Activated T-cell treated with anti-CD3 and anti-CD28 coated beads for 48 hours (primary cell): ENCODE measurements around the gene TMTC1.

ENCODE experiments used
- DNase-seq: peaks from one replicate; pipeline ENCODE4 v3.0.0-alpha.2; 2020; ENCODE audit warnings: low read depth

Gene TMTC1

DNA sequence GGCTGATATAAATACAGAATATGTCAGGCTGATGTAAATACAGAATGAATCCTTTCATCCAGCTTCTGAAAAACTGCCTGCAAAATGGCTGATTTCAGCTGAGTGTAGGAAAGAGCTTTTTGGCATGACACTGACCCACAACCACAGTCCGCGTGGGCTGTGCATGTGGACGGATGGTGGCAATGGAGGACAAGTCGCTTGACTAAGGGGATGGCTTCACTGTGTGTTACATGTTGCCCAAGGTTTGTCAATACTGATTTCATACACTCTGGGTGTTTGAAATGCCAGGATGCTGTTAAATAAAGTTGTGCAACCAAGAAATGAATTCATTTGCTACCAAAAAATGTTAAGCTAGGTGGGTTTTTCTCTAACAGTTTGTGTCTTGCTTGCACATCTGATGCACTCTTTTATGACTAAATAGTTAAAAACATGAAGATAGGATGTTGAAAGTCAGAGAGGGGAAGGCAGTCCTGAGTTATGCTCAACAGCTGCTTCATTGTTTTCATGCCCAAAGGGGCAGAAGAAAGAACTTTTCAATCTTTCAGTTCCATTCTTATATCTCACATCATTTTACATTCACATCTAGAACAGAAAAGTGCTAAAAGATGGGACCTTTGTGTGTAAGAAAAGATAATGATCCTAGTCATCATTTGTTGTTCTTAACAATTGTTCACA, 249.8 kb downstream of the TMTC1 start:
- DNase-seq, result no peak

DNA sequence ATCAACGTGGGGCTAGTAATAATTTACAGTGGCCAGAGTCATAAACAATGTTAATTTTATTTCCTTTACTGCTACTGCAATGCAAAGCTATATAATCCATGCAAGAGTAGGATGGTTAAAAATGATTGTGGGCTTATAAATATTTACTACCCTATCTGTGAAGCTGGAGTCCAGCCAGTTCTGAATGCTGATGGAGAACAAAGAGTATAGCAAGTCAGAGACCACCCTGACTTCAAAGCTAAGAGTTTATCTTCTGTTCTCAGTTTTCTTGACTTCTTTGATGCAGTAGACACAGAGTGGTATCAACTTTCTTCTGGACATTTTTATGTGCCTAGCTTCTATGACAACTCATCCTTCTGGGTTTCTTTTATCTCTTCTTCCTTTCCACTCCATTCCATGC, 252.3 kb downstream of the TMTC1 start:
- no peak for DNase-seq

DNA sequence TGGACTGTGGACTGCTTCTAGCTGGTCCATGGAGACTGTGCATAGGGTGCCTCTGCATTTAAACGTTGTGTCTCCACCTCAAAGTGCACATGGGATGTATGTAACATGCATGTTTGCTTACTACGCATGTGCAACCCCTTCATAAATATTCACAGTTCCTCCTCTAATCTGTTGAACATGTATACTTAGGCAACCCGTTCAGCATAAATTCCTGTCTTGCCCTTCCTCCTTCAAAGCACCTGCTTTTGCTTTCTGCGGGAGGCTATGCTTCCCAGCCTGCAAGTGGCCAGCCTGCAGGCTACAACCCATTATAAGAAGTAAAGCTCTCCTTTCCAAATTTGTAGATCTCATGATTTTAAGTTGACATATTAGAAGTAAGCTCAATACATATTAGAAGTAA, 253.3 kb downstream of the TMTC1 start:
- DNase-seq, result no peak

DNA sequence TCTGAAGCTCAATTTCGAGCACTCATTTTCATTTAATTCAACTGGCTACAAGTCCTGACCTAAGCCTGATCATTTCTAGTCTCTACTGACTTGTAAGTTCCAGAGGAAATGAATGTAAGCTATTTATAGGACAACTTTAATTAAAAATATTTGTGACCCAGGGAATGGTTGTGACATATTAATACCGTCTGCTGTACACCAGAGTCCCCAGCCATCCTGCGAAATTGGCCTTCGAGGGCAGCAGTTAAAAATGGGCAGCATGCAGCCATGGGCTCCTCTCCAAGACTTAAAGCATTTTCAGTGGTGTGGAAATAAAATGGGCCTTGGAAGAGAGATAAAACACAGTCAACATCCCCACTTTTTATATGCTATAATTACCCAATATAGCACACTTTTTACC, 255.6 kb downstream of the TMTC1 start:
- DNase-seq, result no peak

DNA sequence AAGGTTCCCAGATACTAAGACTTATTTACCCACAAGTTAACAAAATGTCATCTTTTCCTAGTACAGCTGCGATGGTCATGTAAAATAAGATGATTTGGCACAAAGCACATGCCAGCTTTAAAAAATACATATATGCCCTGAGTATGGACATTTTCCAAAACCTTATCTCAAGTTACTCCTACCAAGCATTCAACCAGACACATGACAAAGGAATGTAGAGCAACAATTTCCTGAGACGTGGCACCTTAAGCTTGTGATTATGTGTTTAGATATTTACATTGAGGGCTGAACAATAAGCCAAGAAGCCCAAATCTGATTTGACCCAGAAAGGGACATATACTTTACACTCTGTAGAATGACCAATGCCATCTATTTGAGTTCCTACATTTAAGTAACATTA, 261.8 kb downstream of the TMTC1 start:
- DNase-seq, result no peak

DNA sequence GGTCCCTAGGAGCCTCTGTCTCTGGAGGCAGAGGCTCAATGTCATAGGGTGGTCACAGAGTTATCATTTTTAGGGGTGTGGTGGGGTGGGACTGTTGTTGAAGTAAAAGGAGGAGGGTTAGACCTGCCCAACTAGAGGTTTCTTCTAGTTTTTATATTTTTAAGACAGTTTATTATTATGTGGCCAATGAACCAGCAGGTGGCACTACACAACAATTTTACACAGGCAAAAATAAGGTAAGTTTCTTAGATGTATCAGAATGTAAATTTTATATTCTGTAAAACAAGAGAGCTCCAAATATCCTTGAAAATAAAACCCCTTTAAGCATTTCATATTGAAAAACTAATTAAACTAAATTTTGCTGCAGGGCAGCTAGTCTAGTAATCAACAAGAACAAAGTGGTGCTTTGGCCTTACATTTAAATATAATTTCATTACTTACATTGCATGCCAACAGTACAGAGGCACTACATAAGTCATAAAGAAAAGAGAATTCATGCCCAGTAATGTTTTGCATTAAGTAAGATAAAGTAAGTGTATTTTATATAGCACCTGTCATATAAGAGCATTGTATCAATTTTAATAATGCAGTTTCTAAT, 264.1 kb downstream of the TMTC1 start:
- no peak for DNase-seq

DNA sequence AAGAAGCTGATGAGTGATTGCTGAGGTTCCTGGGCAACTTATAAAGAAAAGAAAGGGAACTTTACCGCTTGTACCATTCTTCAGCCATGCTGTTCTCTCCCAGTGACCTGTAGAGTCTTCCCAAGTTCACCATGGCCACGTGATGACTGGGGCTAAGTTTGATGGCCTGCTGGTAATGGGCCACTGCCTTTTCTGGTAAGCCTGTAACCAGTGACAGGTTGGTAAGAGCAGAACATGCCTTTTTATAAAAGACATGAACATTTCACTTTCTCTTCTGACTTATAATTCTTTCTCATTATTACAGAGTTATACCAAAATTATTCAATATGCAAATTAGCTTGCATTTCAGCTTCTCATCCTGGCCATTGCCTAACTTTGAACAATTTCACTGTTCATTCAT, 265.3 kb downstream of the TMTC1 start:
- no peak for DNase-seq

DNA sequence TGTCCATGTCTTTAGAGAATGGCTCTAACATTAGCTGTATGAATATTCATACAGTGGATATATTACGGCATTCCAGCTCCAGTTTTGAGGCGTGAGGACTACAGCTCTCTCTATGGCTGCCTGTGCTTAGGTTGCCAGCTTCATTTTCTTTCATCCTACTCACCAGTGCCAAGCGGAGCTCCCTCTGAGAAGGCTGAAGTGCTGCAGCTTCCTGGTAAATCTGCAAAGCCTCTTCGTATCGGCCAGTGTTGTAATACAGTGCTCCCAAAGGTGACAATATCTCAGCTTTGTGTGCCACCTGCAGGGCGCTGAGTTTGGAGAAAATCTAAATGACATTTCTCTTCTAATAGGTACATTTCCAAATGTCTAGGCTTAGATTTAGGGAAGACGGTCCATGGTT, 266.5 kb downstream of the TMTC1 start:
- DNase-seq, result no peak

DNA sequence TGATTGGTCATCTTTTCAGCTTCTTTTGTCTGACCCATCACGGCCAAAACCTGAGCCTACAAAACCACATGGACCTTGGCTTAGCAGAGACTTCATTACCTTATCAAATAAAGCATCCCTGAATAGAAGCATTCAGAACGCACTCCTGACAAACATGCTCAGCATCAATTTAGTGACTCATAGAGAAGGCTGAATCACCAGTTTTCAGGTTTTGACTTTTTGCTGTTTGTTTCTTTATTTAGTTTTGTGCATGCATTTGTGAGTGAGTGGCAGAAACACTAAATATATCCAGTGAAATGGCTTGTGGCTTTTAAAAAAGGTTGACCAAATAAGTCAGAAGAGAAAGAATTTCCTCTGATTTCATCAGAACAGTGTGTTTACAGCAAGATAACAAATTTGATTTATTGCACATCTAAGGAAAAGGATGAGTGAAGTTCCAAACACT, 267.3 kb downstream of the TMTC1 start:
- DNase-seq, result no peak

DNA sequence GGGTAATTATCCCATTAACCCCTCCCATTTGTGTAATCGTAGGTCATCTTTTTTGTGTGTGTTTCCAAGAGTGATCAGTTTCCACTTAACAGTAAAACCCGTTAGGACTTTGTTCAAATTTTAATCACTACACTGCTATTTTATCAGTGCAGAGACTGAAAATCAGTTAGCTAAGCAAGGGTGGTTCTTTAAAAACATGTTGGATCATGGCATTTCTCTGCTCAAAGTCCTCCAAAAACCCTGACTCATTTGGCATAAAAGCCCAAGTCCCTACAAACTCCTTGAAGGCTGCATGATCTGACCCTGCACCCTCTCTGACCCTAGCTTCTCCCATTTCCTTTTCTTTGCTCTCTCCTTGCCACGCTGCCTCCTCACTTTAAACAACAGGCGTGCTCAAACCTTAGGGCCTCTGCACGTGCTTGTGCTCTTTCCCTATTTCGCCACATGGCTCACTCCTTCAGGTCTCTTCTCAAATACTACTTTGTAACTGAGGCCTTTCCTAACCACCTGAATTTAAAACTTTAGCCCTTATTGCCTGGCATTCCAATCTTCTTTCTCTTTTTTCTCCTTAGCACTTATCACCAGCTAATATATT, 273.1 kb downstream of the TMTC1 start:
- DNase-seq, result no peak

DNA sequence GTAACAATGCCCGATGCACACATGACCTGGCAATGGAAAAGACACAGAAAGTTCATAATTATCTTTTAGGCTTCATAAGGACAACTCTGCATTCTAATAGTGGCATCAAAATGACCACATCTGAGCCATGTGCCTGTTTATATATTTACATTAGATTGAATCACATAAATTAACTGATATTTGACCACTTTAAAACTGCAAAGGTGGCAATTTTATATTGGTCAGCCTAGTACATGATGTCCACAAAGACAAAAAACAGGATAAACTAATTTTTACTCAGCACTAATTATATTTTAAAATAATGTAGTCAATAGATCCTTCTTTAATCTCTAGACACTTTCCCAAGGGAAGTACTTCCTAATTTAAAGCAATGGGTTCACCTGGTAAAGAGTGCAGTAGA, 274.2 kb downstream of the TMTC1 start:
- DNase-seq, result no peak

DNA sequence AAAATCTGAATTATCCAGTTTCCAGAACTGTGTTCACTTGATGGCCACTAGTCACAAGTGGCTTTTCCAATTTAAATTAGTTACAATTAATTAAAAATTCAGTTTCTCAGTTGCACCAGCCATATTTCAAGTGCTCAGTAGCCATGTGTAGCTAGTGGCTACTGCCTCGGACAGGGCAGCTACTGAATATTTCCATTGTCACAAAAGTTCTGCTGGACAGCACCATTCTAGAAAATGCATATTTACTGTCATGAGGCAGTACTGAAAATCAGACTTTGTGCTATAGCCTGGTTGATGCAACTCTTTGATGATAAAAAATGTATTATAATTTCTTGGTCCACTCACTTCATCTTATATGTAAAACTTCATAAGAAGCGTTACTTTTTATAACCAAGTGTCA, 274.8 kb downstream of the TMTC1 start:
- DNase-seq, result no peak

DNA sequence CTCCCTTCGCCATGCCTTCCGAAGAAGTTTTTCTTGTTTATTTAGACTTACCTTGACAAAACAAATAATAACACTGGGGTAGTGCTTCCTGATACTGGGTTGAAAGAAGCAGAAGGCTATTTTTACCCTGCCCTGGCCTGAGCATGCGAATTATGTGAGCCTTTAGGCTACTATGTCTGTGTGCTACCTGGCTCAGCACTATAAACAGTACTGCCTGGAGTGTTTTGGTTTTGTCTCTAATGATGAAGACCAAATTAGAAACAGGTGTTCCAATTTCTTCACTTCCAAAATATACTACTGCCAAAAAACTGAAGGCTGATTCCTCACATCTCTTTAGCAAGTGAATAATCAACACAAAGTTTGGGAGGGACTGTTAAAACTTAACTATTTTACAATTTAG, 278.6 kb downstream of the TMTC1 start:
- no peak for DNase-seq

DNA sequence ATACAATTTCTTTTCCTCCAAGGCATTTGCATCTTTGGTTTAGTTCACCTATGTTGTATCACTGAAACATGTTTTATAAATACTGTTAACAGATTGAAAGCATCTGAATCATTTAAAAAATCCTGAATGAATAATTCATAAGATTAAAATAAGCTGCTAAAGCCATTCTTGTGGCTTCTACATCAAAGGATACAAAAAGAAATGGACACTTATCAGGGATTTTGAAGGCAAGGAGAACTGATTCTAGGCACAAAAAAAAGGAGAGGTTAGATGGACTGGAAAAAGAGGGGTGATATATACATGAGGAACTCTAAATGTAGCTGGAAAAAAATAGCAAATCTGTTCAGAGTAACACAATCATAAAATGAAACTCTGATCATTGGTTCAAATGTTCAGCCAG, 280.5 kb downstream of the TMTC1 start:
- no peak for DNase-seq

DNA sequence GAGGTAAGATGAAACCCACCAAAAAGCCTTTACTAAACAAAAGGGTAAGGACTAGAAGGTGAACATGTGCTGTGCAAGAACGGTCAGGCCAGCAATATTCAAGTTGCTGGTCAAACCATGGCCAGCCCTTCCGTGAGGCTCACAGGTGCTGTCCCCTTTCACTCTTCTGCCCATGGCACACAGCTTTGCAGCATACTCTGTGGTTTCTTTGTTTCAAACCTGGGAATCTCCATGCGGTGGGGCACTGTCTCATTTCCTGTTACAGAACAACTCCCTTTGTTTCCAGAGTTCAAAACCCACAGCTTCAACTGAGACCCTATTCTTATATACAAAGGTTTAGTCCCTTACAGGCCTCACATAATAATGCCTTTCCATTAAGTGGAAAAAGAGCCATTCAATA, 284.5 kb downstream of the TMTC1 start:
- DNase-seq, result no peak

DNA sequence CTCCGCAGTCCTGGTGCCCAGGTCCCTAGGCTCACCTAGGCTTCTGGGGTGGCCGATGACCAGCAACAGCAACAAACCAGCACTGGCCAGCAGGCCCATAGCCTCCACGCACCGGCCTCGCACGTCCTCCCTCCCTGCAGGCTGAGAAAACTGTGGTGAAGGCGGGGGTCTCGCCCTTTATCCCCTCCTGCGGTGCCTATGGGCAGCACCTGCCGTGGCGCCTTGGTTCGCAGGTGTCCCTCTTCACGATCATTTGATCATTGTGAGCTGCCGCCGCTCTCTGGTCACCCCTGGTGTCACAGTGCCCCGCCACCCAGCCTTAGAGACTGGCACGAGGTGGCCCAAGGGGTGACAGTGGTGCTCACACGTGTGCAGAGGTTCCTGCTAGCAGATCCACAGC, 286.2 kb downstream of the TMTC1 start, which contains the start of gene OVCH1:
Gene OVCH1, minus strand, starts transcription at position 99 of the 400 bp plus-strand sequence. Its CDS starts 0 bp downstream, at position 99.
- no peak for DNase-seq

DNA sequence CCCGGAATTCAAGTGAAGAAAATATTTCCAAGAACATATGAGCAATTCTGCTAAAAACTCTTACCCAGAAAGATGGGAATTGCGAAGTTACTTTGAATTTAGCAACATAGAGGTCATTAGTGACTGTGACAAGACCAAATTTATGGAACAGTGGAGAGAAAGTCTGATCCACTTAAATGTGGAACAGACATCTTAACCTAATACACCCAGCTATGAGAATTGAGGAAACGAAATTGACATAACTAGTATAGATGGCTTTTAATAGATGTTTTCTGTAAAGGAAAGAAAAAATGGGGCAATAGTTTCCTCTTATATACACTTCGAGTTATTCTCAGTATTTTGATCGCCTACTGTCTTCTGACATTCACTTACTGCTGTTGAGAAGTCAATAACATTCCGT, 290.9 kb downstream of the TMTC1 start:
- DNase-seq, result no peak

DNA sequence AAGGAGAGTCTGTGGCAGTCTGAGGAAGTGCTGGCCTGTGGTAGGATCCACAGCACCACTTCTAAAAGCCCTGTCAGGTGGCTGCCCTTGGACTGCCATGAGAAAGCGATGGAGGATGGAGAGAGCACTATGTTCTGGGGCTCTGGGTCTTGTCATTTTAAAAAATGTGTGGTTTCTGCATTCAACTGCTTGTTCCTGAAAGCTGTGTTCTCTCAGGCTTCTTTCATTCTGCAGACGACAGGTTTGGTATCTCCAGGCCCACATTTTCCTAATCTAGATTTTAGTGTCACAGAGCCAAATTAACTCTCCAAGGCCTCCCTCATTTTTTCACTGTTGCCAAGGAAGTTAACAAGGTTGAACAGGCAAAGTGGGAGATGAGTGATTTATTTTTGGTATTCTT, 296.8 kb downstream of the TMTC1 start:
- no peak for DNase-seq

DNA sequence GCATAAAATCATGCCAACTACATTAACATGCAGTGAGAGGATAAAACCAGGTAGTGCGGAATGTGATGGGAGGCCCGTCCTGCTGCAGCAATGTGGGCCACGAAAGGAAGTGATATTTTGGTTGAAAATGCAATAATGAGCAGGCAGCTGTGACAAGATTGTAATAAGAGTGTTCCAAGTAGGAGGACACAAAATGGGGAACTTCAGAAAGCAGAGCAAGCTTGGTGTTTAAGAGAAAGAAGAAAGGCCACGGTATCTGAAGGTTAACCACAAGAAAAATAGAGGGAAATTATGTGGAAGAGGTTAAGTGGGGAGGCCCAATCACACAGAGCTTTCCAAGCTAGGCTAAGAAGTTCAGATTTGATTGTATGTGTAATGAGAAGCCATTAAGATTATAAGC, 320.5 kb downstream of the TMTC1 start:
- DNase-seq, result no peak

DNA sequence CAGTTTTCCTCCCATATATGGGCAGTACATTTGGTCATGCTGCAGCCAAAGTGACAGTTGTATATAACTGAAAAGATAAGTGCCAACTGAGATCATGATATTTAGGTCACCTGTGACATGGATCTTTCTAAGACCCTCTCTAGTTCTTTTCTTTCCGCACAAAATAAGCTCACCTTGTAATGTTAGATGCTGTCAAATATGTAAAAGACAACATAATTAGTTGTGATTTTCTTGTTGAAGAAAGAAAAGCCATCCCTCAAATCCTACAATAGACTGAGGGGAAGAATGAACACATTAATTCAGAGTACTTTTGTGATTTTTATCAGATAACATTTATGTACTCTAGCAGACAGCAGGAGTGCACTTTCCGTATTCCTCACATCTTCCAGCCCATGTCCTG, 323.7 kb downstream of the TMTC1 start:
- DNase-seq, result no peak

DNA sequence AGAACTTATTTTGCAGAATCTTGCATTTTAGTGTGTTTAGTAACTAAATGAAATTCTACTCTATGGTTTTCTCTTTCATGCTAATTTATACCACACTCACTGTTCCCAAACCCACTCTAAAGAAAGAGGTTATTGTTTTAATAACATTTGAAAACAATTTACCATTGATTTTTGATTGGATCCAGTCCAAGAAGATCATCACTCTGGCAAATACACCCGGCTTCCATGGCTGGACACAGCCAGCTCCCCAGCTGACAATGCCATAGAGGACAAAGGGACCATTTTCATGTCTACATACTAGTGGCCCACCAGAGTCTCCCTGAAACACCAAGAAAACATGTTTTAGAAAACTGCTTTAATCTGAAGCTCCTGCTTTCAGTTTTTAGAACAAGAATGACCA, 328.7 kb downstream of the TMTC1 start:
- no peak for DNase-seq

DNA sequence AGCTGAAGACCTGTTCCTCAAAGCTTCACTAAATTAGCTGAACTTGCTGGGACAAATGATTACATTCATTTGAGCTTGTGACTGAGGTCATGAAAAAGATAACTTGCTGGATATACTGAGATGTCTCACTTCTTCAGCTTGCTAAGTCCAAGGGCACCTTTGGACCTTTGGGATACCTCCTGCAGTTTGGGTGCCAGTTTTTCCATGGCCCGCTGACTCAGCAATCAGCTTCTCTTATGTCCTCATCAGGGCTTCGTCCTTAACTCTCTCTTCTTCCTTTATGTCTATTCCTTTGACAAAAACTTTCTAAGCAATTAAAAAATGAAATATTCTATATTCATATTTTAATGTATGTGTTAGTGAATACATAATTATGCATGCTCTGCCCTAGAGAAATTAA, 331.9 kb downstream of the TMTC1 start:
- DNase-seq, result no peak
